Measurements from ENCODE around the gene LRRC4C. TPM values are rescaled to one million over a fixed set of nuclear protein-coding genes. Genes with fewer than 3 reads are reported as not detected.
A peak's percentile ranks its signal among the peaks of the same experiment; 100 is the strongest.

Gene LRRC4C
- total RNA-seq, 1 donor from 2014 or later: 2.2 TPM

GRCh38 chr11:41246399-41246745 lies 213.1 kb downstream of the LRRC4C start:
- DNase-seq (no peak), ATAC-seq (peak; percentile 10)
- no peaks in the 10 kb centered on the region for H3K36me3 ChIP-seq

GRCh38 chr11:41245704-41246398 lies 213.6 kb downstream of the LRRC4C start:
- no peak overlapping the region for H3K27ac ChIP-seq
- DNase-seq (peak; percentile 44), ATAC-seq (peak; percentile 48)
- TF ChIP-seq CTCF (IDR thresholded peaks at IDR 0.05): no peak
- H3K27me3 ChIP-seq: no peaks in the 10 kb centered on the region
- H3K36me3 ChIP-seq: no peaks in the 10 kb centered on the region
- no peaks in the 10 kb centered on the region for H3K9me3 ChIP-seq
- intact Hi-C loops (cut with DNase I): no loop called here
- no peaks in the 10 kb centered on the region for H3K4me1 ChIP-seq
- H3K4me3 ChIP-seq: no peak overlapping the region

More at GRCh38 chr11:41246399-41246745, 213.1 kb downstream of the LRRC4C start:
- no peaks in the 10 kb centered on the region for H3K9me3 ChIP-seq
- intact Hi-C loops (cut with DNase I): no loop called here
- no peaks in the 10 kb centered on the region for H3K4me1 ChIP-seq
- no peak overlapping the region for H3K27ac ChIP-seq
- TF ChIP-seq CTCF (IDR thresholded peaks at IDR 0.05): no peak
- no peaks in the 10 kb centered on the region for H3K27me3 ChIP-seq
- H3K4me3 ChIP-seq: no peak overlapping the region

GRCh38 chr11:41245184-41245583 lies 214.3 kb downstream of the LRRC4C start:
- H3K4me1 ChIP-seq: no peaks in the 10 kb centered on the region
- no peaks in the 10 kb centered on the region for H3K27me3 ChIP-seq
- H3K4me3 ChIP-seq: no peak overlapping the region
- no peak overlapping the region for H3K27ac ChIP-seq
- H3K36me3 ChIP-seq: no peaks in the 10 kb centered on the region
- peak; percentile 42 for DNase-seq
- no peak for TF ChIP-seq CTCF (IDR thresholded peaks at IDR 0.05)
- intact Hi-C loops (cut with DNase I): no loop called here
- H3K9me3 ChIP-seq: no peaks in the 10 kb centered on the region
- peak; percentile 23 for ATAC-seq

- Histone ChIP-seq H3K36me3 (no peaks in the 10 kb centered on the region), H3K27ac (no peak overlapping the region), H3K4me1 (no peaks in the 10 kb centered on the region), H3K9me3 (no peaks in the 10 kb centered on the region), H3K4me3 (no peak overlapping the region), H3K27me3 (no peaks in the 10 kb centered on the region)
- ATAC-seq: no peak
- no peak for DNase-seq
- TF ChIP-seq CTCF (IDR thresholded peaks at IDR 0.05): no peak
- intact Hi-C loops (cut with DNase I): no loop called here
Observed at GRCh38 chr11:41237382-41237781, 222.1 kb downstream of the LRRC4C start.

- no peak for ATAC-seq
- Histone ChIP-seq H3K4me1 (no peaks in the 10 kb centered on the region), H3K4me3 (no peak overlapping the region), H3K27me3 (no peaks in the 10 kb centered on the region), H3K27ac (no peak overlapping the region), H3K9me3 (no peaks in the 10 kb centered on the region), H3K36me3 (no peaks in the 10 kb centered on the region)
- DNase-seq: no peak
- no peak for TF ChIP-seq CTCF (IDR thresholded peaks at IDR 0.05)
- intact Hi-C loops (cut with DNase I): no loop called here
Observed at GRCh38 chr11:41235668-41236067, 223.8 kb downstream of the LRRC4C start.

Data from upper lobe of right lung (tissue), 1 donor.